GM12864 (cell line): Measurements from ENCODE around the gene SAE1.
A peak's percentile ranks its signal among the peaks of the same experiment; 100 is the strongest.

ENCODE experiments used
- DNase-seq: peaks from one replicate; pipeline ENCODE4 v3.0.0-alpha.2; 2011; ENCODE audit warnings: low read depth
- H3K4me3 ChIP-seq: 2 replicates; pipeline ENCODE4 v1.5.1; 2011; ENCODE audit warnings: mild to moderate bottlenecking, low read depth, low read length, control low read depth
- TF ChIP-seq, protein P1 (sequence below): IDR thresholded peaks from 2 replicates; pipeline ENCODE4 v1.5.1; 2011; ENCODE audit warnings: low read depth, mild to moderate bottlenecking, moderate library complexity, low read length, control low read depth, inconsistent platforms; ENCODE audit errors: missing control alignments

The SAE1 gene

DNA sequence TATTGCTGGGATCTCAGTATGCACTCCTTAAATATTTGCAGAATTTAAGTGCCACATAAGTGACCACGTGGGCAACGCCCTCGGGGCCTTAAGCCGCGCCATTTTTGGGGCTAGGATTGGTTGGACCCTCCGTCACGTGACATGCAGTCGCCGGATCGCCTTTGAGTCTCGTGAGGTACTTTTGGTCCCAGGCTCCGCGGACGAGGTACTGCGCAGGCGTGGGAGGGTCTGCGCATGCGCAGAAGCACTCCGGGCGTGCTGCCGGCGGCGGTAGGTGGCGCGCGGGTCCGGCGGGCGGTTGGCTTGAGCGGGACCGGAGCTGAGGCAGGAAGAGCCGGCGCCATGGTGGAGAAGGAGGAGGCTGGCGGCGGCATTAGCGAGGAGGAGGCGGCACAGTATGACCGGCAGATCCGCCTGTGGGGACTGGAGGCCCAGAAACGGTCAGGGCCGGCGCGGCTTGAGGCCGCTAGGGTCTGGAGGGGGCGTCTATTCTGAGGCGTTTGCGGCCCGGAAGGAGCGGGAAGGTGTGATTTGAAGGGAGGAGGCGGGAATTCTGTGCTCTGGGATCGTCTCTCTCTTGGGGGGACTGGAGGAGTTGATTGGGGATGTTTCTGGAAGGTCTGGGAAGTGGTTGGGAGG lies at the start of gene SAE1:
TSS of gene SAE1 (plus strand) at position 247 of the 639 bp plus-strand sequence. CDS start at position 343, 96 bp downstream.
- TF ChIP-seq, protein P1, sequence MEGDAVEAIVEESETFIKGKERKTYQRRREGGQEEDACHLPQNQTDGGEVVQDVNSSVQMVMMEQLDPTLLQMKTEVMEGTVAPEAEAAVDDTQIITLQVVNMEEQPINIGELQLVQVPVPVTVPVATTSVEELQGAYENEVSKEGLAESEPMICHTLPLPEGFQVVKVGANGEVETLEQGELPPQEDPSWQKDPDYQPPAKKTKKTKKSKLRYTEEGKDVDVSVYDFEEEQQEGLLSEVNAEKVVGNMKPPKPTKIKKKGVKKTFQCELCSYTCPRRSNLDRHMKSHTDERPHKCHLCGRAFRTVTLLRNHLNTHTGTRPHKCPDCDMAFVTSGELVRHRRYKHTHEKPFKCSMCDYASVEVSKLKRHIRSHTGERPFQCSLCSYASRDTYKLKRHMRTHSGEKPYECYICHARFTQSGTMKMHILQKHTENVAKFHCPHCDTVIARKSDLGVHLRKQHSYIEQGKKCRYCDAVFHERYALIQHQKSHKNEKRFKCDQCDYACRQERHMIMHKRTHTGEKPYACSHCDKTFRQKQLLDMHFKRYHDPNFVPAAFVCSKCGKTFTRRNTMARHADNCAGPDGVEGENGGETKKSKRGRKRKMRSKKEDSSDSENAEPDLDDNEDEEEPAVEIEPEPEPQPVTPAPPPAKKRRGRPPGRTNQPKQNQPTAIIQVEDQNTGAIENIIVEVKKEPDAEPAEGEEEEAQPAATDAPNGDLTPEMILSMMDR, result peak; percentile 37
- peak; percentile 98 for DNase-seq

DNA sequence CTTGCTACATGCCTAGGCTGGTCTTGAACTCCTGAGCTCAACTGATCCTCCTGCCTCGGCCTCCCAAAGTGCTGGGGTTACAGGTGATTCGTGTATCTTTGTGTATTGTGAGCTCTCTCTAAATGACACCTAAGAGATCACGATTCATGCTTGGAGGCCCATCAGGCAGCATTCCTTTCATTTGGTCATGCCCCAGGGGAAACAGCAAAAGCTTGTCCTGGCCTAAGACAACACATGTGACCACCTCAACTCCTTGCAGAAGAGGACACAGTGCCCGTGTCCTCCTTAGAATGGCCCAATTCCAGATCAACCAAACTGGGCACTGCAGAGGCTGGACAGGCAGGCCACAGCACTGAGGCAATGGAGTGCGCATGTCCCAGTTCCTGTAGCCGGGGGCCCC lies 49.5 kb upstream of the SAE1 start:
- no peak overlapping the region for H3K4me3 ChIP-seq
- no peak for DNase-seq
- TF ChIP-seq, protein P1, result no peak

More for the DNA sequence above, at the start of gene SAE1:
- peak within 1 kb of the TSS; percentile 70 for H3K4me3 ChIP-seq

DNA sequence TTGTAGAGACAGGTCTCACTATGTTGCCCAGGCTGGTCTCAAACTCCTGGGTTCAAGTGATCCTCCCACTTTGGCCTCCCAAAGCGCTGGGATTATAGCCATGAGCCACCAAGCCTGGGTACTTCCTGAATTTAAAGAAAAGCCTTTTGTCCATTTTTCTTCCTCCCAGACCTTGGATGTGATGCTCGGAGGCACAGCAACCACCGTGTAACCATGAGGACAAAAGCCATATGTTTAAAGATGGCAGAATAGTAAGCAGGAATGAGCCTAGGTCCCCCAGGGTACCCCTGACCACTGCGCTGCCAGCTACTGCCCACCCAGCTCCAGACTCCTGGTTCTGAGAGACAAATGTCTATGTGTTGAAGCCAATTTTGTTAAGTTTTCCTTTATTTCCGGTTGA lies 48.1 kb upstream of the SAE1 start:
- DNase-seq, result no peak
- no peak overlapping the region for H3K4me3 ChIP-seq
- TF ChIP-seq, protein P1, result no peak

DNA sequence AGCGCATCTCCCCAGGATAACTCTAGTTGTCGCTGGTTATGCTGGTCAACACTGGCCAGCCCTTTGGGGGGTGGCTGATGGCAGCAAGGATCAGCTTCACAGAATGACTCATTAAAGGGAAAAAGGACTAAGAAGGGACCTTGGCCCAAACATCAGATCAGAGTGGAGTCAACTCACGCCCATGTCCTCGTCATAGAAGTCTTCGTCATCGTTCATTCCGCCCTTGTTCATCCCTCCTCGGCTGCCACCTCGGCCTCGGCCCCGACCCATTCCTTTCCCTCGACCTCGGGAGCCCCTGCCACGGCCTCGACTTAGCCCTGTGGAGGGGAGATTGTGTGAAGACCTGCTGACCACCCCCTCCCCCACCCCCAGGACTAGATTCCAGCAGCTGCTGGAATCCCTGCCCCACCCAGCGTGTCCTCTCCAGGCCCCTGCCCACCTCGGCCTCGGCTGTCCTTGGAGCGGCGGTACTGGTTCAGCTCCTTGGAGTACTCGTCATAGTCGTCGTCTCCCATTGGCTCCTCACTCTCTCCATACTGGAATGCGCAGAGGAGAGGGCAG lies 45.7 kb upstream of the SAE1 start:
- no peak overlapping the region for H3K4me3 ChIP-seq
- TF ChIP-seq, protein P1, result no peak
- no peak for DNase-seq

DNA sequence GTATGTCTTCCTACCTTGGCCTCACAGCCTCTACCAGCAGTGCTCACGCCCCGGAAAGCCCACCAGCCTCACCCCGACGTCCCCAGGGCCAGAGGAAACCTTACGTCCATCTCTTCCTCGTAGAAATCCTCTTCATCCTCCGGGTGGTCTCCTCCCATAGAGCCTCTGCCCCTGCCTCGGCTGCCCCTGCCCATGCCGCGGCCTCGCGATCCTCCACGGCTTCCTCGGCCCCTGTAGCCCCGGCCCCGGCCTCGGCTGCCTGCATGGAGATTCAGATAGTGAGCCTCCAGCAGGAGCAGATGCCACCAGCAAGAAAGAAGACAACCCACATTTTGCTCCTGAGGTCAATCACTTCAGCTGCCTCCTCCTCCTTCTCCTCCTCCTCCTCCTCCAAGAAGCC lies 44.4 kb upstream of the SAE1 start:
- no peak overlapping the region for H3K4me3 ChIP-seq
- DNase-seq, result no peak
- TF ChIP-seq, protein P1, result no peak

DNA sequence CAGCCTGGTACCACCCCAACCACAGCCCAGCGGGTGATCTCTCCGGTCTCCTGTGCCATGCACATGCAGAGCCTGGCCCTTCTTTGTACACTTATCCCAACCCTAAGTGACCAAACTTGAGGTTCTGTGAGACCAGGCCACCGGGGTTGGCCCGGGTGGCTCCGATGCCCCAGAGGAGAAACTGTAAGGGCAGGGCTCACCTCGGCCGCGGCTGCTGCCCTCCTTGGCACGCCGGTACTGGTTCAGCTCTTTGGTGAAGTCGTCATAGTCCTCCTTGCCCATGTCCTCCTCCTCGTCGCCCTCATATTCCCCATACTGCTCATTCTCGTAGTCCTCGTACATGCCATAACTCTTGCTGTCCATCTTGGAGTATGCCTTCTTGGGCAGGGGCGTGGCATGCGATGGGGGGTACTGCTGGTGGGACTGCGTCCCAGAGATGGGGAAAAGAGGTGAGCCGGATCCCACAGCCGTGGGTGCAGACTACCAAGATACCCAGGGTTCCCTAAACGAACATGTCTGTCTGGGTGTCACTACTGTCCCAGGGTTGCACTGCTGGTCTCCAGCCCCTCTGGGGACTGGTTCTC lies 40.8 kb upstream of the SAE1 start:
- H3K4me3 ChIP-seq, result no peak overlapping the region
- no peak for DNase-seq
- TF ChIP-seq, protein P1, result no peak
